Mammary epithelial cell (primary cell): ENCODE results near the gene PDE1C.

Source experiments
- EZH2 ChIP-seq: IDR thresholded peaks from 2 replicates; pipeline ENCODE4 v1.6.1; 2012; ENCODE audit warnings: low read length, inconsistent platforms, borderline replicate concordance
- TF ChIP-seq, protein P1 (sequence below), 2 donors: IDR thresholded peaks in 1 of 2; conservative IDR thresholded peaks in 1 of 2; 2 replicates each; pipeline ENCODE4 v1.5.1; 2011 to 2012; ENCODE audit warnings: inconsistent platforms in 2 of 2, low read length in 2 of 2, mild to moderate bottlenecking in 2 of 2, control low read depth in 1 of 2, low read depth in 1 of 2; ENCODE audit not compliant: insufficient read depth in 1 of 2; ENCODE audit errors: extremely low read depth in 1 of 2

DNA sequence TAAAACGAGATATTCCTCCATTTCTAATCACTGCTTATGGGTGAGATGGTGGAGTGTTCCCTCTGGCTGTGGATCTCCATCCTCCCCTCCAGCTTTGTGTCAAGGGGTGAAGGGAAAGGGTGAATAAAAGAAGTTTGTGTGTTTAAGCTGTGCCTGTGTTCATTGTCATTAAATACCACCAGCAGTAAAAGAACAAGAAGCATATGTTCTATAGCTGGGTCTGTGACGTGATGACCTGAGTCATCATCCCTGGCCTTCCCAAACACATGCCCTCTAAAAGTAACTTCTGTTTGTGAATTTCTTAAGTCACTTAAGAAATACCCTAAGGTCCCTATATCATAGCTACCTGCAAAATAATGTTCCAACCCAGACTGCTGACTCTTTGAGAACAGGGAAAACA lies 278.3 kb downstream of the PDE1C start:
- TF ChIP-seq, protein P1, sequence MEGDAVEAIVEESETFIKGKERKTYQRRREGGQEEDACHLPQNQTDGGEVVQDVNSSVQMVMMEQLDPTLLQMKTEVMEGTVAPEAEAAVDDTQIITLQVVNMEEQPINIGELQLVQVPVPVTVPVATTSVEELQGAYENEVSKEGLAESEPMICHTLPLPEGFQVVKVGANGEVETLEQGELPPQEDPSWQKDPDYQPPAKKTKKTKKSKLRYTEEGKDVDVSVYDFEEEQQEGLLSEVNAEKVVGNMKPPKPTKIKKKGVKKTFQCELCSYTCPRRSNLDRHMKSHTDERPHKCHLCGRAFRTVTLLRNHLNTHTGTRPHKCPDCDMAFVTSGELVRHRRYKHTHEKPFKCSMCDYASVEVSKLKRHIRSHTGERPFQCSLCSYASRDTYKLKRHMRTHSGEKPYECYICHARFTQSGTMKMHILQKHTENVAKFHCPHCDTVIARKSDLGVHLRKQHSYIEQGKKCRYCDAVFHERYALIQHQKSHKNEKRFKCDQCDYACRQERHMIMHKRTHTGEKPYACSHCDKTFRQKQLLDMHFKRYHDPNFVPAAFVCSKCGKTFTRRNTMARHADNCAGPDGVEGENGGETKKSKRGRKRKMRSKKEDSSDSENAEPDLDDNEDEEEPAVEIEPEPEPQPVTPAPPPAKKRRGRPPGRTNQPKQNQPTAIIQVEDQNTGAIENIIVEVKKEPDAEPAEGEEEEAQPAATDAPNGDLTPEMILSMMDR (conservative IDR thresholded peaks at IDR 0.05 in 1 of 2, IDR thresholded peaks at IDR 0.05 in 1 of 2; ENCODE audit: extremely low read depth in 1 of 2, insufficient read depth in 1 of 2, low read depth in 1 of 2, low read length in 2 of 2): no peak
- TF ChIP-seq EZH2: no peak
